Measurements from ENCODE around the gene RPL31. TPM values are rescaled to one million over a fixed set of nuclear protein-coding genes. Genes with fewer than 3 reads are reported as not detected.

The RPL31 gene
- total RNA-seq, 1 donor from 2014 or later: 479 TPM

DNA sequence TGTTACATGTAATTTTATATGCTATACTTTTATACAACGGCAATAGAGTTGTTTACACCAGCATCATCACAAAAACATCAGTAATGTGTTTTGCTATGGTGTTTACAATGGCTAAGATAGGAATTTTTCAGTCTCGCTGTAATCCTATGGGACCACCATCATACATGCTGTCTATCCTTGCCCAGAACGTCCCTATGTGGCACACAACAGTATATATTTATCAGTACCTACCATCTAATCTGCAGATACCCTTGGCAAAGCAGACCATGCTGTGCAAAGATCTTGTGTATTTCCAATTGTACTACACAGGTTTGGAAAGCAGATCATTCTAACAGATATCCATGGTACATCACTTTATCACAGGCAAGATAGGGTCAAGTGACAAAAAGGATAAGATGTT lies 15.3 kb downstream of the RPL31 start:
- Histone ChIP-seq H3K9me3 (no peaks in the 10 kb centered on the region), H3K4me1 (no peaks in the 10 kb centered on the region), H3K4me3 (no peak overlapping the region), H3K27me3 (no peaks in the 10 kb centered on the region), H3K27ac (no peak overlapping the region), H3K36me3 (peaks cover 13 to 24% of the 10 kb centered on the region in 2 donors)
- intact Hi-C loops (cut with DNase I): no loop called here
- TF ChIP-seq, protein P1, sequence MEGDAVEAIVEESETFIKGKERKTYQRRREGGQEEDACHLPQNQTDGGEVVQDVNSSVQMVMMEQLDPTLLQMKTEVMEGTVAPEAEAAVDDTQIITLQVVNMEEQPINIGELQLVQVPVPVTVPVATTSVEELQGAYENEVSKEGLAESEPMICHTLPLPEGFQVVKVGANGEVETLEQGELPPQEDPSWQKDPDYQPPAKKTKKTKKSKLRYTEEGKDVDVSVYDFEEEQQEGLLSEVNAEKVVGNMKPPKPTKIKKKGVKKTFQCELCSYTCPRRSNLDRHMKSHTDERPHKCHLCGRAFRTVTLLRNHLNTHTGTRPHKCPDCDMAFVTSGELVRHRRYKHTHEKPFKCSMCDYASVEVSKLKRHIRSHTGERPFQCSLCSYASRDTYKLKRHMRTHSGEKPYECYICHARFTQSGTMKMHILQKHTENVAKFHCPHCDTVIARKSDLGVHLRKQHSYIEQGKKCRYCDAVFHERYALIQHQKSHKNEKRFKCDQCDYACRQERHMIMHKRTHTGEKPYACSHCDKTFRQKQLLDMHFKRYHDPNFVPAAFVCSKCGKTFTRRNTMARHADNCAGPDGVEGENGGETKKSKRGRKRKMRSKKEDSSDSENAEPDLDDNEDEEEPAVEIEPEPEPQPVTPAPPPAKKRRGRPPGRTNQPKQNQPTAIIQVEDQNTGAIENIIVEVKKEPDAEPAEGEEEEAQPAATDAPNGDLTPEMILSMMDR (IDR thresholded peaks at IDR 0.05): no peak
- no peak for DNase-seq (ENCODE audit: low spot score in 2 of 2)

DNA sequence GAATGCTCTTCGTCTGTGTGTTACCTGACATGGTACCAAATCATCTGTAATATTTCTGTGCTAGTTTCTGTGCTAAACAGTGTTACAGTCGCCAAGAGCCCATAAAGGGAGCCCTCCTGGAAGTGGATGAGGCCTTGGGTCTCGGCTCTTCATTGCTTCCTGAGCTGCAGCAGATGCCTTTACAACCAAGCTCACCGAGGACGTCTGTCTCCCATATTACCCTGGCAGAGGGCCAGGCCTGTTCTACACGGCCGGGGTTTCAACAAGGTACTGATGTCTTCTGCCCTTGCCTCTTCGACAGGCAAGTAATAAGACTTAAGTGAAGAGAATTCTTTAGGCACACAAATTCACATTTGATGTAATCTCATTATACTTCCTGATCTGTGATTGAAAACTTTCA lies 16.8 kb downstream of the RPL31 start:
- no peak overlapping the region for H3K4me3 ChIP-seq
- intact Hi-C loops (cut with DNase I): no loop called here
- H3K4me1 ChIP-seq: no peaks in the 10 kb centered on the region
- TF ChIP-seq, protein P1 (IDR thresholded peaks at IDR 0.05): no peak
- H3K9me3 ChIP-seq: no peaks in the 10 kb centered on the region
- H3K27ac ChIP-seq: no peak overlapping the region
- H3K36me3 ChIP-seq: peaks cover 13 to 27% of the 10 kb centered on the region in 2 donors
- no peak for DNase-seq (ENCODE audit: low spot score in 2 of 2)
- no peaks in the 10 kb centered on the region for H3K27me3 ChIP-seq

DNA sequence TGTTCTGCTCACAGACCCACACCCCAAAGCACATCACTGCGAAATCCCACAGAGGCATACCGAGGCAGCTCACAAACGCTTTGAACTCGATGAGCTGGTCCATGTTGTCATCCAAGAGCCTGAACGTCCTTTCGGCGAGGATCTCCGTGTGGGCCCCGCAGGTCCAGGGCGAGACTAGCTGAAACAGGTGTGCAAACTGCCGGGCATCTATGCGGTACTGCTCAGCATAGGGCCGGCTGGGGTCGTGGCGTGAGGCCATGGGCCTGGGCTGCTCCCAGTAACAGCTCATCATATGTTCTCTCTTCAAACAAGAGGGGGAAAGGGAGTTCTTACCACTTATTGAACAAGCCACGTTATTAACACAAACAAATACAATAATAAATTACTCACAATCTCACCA lies 20.1 kb downstream of the RPL31 start:
- intact Hi-C loops (cut with DNase I): no loop called here
- H3K36me3 ChIP-seq: peaks cover 19 to 48% of the 10 kb centered on the region in 2 donors

DNA sequence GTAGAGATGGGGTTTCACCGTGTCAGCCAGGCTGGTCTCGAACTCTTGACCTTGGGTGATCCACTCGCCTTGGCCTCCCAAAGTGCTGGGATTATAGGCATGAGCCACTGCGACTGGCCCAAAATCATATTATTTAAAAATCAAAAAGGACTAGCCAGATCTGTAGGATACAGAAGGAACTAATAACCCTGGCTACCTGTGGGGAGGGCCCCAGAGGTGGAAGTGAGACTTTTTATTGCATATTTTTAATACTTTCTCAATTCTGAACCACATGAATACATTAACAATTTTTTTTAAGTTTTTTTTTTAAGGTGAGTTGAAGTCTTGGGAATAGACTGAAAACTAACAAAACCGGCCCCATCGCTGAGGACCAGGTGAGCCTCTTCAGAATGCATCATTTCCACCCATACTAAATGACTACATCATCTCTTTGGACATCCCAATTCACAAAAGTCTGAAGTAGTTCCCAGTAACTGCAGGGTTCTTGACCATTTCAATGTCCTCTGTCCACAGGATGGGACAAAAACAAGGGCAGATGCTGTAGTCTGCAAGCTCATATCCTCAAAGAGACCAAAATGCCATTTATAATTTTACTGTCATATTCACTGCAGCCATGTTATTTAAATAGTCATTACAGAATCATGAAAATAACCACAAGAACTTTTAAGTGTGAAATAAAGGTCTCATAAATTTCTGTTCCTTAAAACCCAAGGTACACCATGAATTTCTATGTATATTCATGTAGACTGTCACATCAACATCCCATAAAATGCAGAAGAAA lies 21.4 kb downstream of the RPL31 start:
- TF ChIP-seq, protein P1 (IDR thresholded peaks at IDR 0.05): no peak
- Histone ChIP-seq H3K4me3 (no peak overlapping the region), H3K27ac (no peak overlapping the region), H3K9me3 (no peaks in the 10 kb centered on the region), H3K4me1 (no peaks in the 10 kb centered on the region), H3K27me3 (no peaks in the 10 kb centered on the region), H3K36me3 (peaks cover 19 to 55% of the 10 kb centered on the region in 2 donors)
- intact Hi-C loops (cut with DNase I): no loop called here
- no peak for DNase-seq (ENCODE audit: low spot score in 2 of 2)

More for the DNA sequence above, 20.1 kb downstream of the RPL31 start:
- Histone ChIP-seq H3K4me1 (no peaks in the 10 kb centered on the region), H3K4me3 (no peak overlapping the region), H3K9me3 (no peaks in the 10 kb centered on the region), H3K27ac (no peak overlapping the region), H3K27me3 (no peaks in the 10 kb centered on the region)
- TF ChIP-seq, protein P1 (IDR thresholded peaks at IDR 0.05): no peak
- DNase-seq (ENCODE audit: low spot score in 2 of 2): no peak

DNA sequence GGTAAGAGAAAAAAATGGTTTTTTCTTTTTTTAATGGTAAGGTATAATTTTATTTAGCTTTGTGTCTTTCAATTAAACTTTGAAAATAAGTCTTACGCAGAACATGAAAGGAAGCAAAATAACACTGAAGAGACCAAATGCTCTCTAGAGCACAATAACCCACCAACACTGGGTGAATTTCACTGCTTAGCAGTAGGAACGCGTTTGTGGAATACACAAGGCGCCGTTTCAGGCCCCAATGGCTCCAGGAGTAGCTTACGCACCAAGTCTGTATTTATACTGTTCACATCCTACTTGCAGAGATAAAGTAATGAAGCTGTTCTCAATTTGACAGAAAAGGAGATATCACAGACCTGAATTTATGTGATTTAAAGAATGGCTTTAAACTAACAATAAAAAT lies 23.5 kb downstream of the RPL31 start:
- TF ChIP-seq, protein P1 (IDR thresholded peaks at IDR 0.05): no peak
- no peaks in the 10 kb centered on the region for H3K4me1 ChIP-seq
- H3K27me3 ChIP-seq: no peaks in the 10 kb centered on the region
- no peak for DNase-seq (ENCODE audit: low spot score in 2 of 2)
- no peak overlapping the region for H3K4me3 ChIP-seq
- peaks cover 9 to 58% of the 10 kb centered on the region in 2 donors for H3K36me3 ChIP-seq
- no peak overlapping the region for H3K27ac ChIP-seq
- intact Hi-C loops (cut with DNase I): no loop called here
- H3K9me3 ChIP-seq: no peaks in the 10 kb centered on the region
